GM12878 (cell line): Measurements from ENCODE around the gene HECTD2. TPM values are rescaled to one million over a fixed set of nuclear protein-coding genes. Genes with fewer than 3 reads are reported as not detected.

Experiments used
- ATF7 ChIP-seq: fragments of 450-650 bp; IDR thresholded peaks from 2 replicates; pipeline ENCODE4 v1.6.1; 2016; ENCODE audit warnings: low read depth, mild to moderate bottlenecking
- CHD2 ChIP-seq: IDR thresholded peaks from 2 replicates; pipeline ENCODE4 v1.6.1; 2011; ENCODE audit warnings: low read depth, low read length, improper control_type of control experiment, borderline replicate concordance
- DPF2 ChIP-seq: fragments of 450-650 bp; IDR thresholded peaks from 2 replicates; pipeline ENCODE4 v1.6.1; 2017; ENCODE audit warnings: mild to moderate bottlenecking
- E2F4 ChIP-seq: IDR thresholded peaks from 2 replicates; pipeline ENCODE4 v1.6.1; 2012; ENCODE audit warnings: low read depth, low read length, improper control_type of control experiment
- EED ChIP-seq: sonication (generic); IDR thresholded peaks from 2 replicates; pipeline ENCODE4 v1.6.1; 2016; ENCODE audit warnings: antibody characterized with exemption, low read depth
- ELK1 ChIP-seq: IDR thresholded peaks from 2 replicates; pipeline ENCODE4 v1.6.1; 2012; ENCODE audit warnings: low read depth, low read length, improper control_type of control experiment
- ETV6 ChIP-seq, 2 experiments: fragments of 450-650 bp in 1 of 2; IDR thresholded peaks in 1 of 2; conservative IDR thresholded peaks in 1 of 2; 2 replicates each; pipeline ENCODE4 v1.6.1; 2014; ENCODE audit warnings: antibody characterized with exemption in 1 of 2, borderline replicate concordance in 1 of 2, low read depth in 1 of 2, mild to moderate bottlenecking in 1 of 2, moderate library complexity in 1 of 2
- HDGF ChIP-seq: fragments of 450-650 bp; IDR thresholded peaks from 2 replicates; pipeline ENCODE4 v1.6.1; 2016; ENCODE audit warnings: antibody characterized with exemption
- IKZF1 ChIP-seq: fragments of 450-650 bp; conservative IDR thresholded peaks from 2 replicates; pipeline ENCODE4 v1.6.1; 2017; ENCODE audit warnings: antibody characterized with exemption, mild to moderate bottlenecking
- KLF5 ChIP-seq: fragments of 450-650 bp; IDR thresholded peaks from 2 replicates; pipeline ENCODE4 v1.6.1; 2014; ENCODE audit warnings: mild to moderate bottlenecking; ENCODE audit not compliant: partially characterized antibody
- MAX ChIP-seq: IDR thresholded peaks from 2 replicates; pipeline ENCODE4 v1.6.1; 2012; ENCODE audit warnings: low read depth, low read length, improper control_type of control experiment
- MEF2A ChIP-seq: IDR thresholded peaks from 2 replicates; pipeline ENCODE4 v1.6.1; 2011; ENCODE audit warnings: low read depth, mild to moderate bottlenecking, low read length, moderate library complexity; ENCODE audit not compliant: insufficient read depth
- MEF2B ChIP-seq: fragments of 450-650 bp; IDR thresholded peaks from 2 replicates; pipeline ENCODE4 v1.6.1; 2018; ENCODE audit warnings: mild to moderate bottlenecking, moderate library complexity; ENCODE audit not compliant: partially characterized antibody, poor library complexity, severe bottlenecking
- RAD21 ChIP-seq: IDR thresholded peaks from 2 replicates; pipeline ENCODE4 v1.6.1; 2011; ENCODE audit warnings: mild to moderate bottlenecking, low read depth, low read length, moderate library complexity; ENCODE audit not compliant: insufficient read depth
- RELA ChIP-seq: fragments of 450-650 bp; IDR thresholded peaks from 2 replicates; pipeline ENCODE4 v1.8.0; 2014; ENCODE audit warnings: borderline replicate concordance; ENCODE audit not compliant: partially characterized antibody
- REST ChIP-seq: IDR thresholded peaks from 2 replicates; pipeline ENCODE4 v1.6.1; 2012; ENCODE audit warnings: mild to moderate bottlenecking, low read depth, low read length
- RFX5 ChIP-seq: IDR thresholded peaks from 2 replicates; pipeline ENCODE4 v1.6.1; 2011; ENCODE audit warnings: low read depth, low read length, improper control_type of control experiment
- RUNX3 ChIP-seq: IDR thresholded peaks from 2 replicates; pipeline ENCODE4 v1.6.1; 2012; ENCODE audit warnings: low read length, inconsistent platforms
- SMAD1 ChIP-seq: fragments of 450-650 bp; IDR thresholded peaks from 2 replicates; pipeline ENCODE4 v1.6.1; 2018; ENCODE audit warnings: mild to moderate bottlenecking, low read depth; ENCODE audit not compliant: partially characterized antibody
- SMC3 ChIP-seq: IDR thresholded peaks from 2 replicates; pipeline ENCODE4 v1.6.1; 2011; ENCODE audit warnings: low read length, improper control_type of control experiment, borderline replicate concordance
- SP1 ChIP-seq: IDR thresholded peaks from one replicate; pipeline ENCODE4 v1.6.1; 2011; ENCODE audit warnings: low read depth, low read length
- SREBF2 ChIP-seq: IDR thresholded peaks from 2 replicates; pipeline ENCODE4 v1.6.1; 2012; ENCODE audit warnings: mild to moderate bottlenecking, low read length
- STAT1 ChIP-seq: fragments of 450-650 bp; conservative IDR thresholded peaks from 2 replicates; pipeline ENCODE4 v1.6.1; 2014; ENCODE audit warnings: antibody characterized with exemption, mild to moderate bottlenecking
- TAF1 ChIP-seq: IDR thresholded peaks from 2 replicates; pipeline ENCODE4 v1.6.1; 2011; ENCODE audit warnings: mild to moderate bottlenecking, low read depth, low read length, borderline replicate concordance
- TARDBP ChIP-seq: IDR thresholded peaks from 2 replicates; pipeline ENCODE4 v1.6.1; 2016; ENCODE audit warnings: borderline replicate concordance
- TCF7 ChIP-seq: IDR thresholded peaks from 2 replicates; pipeline ENCODE4 v1.6.1; 2014; ENCODE audit warnings: antibody characterized with exemption, borderline replicate concordance
- ZNF622 ChIP-seq: fragments of 450-650 bp; IDR thresholded peaks from 2 replicates; pipeline ENCODE4 v1.6.1; 2017; ENCODE audit warnings: mild to moderate bottlenecking, inconsistent platforms
- polyA plus RNA-seq, 11 experiments: library from polyadenylated mRNA; depleted of rRNA in 4 of 11; unstranded in 6 of 11; stranded (reverse) in 5 of 11; fragments of >200 nt; fragmentation: Nextera tagmentation in 4 of 11; fragmentation: Illumina TruSeq in 1 of 11; extraction: Ambion mirVana in 4 of 11; extraction: Trizol in 1 of 11; gene quantifications; 1 replicate in 1 of 11; 2 replicates in 10 of 11; pipeline versions ENCODE4 v1.2.1 to v1.2.3, GENCODE V29; 2011 to 2016; ENCODE audit warnings: inconsistent platforms in 2 of 11, missing spikeins in 2 of 11, low read depth in 1 of 11
- total RNA-seq, 4 experiments: library from RNA; depleted of rRNA in 3 of 4; stranded (reverse); fragments of >200 nt in 3 of 4; fragmentation: Illumina TruSeq in 1 of 4; extraction: Trizol in 1 of 4; gene quantifications; 2 replicates each; pipeline versions ENCODE4 v1.2.1 to v1.2.3, GENCODE V29; 2013 to 2021

Gene HECTD2
- total and polyA plus RNA-seq, 10 of the 15 experiments (the other 5 are each of a cell fraction or from before 2014, with no cell fraction given) = 0.87 to 3.0 (median 1.7) TPM

- 0 out of 2 replicates have a peak, but pooled peaks have one; percentile 34 for TF ChIP-seq MEF2A
- peak; percentile 20; the same call in 1 of the 2 replicates for TF ChIP-seq RAD21
- TF ChIP-seq EED = no peak
- no peak for TF ChIP-seq TARDBP
- TF ChIP-seq MEF2B = no peak
- no peak for TF ChIP-seq SREBF2
- TF ChIP-seq RELA = no peak
- TF ChIP-seq REST = no peak
- TF ChIP-seq STAT1 = 0 out of 2 replicates have a peak, but pooled peaks have one; percentile 60
- TF ChIP-seq TCF7 = no peak
- TF ChIP-seq MAX = no peak
- no peak for TF ChIP-seq ATF7
- TF ChIP-seq SMC3 = no peak
- TF ChIP-seq RUNX3 = no peak
- no peak for TF ChIP-seq RFX5
- 0 out of 2 replicates have a peak, but pooled peaks have one; percentile 49 for TF ChIP-seq HDGF
- no peak for TF ChIP-seq ETV6 (conservative IDR thresholded peaks at IDR 0.05 in 1 of 2, IDR thresholded peaks at IDR 0.05 in 1 of 2; ENCODE audit: borderline replicate concordance in 1 of 2, low read depth in 1 of 2)
- peak; percentile 99 for TF ChIP-seq IKZF1
- TF ChIP-seq ZNF622 = no peak
- no peak for TF ChIP-seq SMAD1
- TF ChIP-seq ELK1 = no peak
- peak; percentile 55 for TF ChIP-seq DPF2
- peak; percentile 66; the same call in 1 of the 2 replicates for TF ChIP-seq TAF1
- no peak; the same call in 1 of the 2 replicates for TF ChIP-seq CHD2
- TF ChIP-seq E2F4 = no peak; the same call in 1 of the 2 replicates
- TF ChIP-seq KLF5 = no peak
- no peak for TF ChIP-seq SP1
Observed at GRCh38 chr10:91409869-91410637, at the start of gene HECTD2 (continued).
